IPS DF 6.9 (cell line): ENCODE measurements around the gene TSPAN15.

Experiments used
- DNase-seq: peaks from one replicate; pipeline ENCODE4 v3.0.0-alpha.2; 2013; ENCODE audit warnings: low read depth, low spot score
- H3K27ac ChIP-seq: one replicate; pipeline ENCODE4 v1.5.1; 2013; ENCODE audit warnings: low read length, control low read depth
- H3K27me3 ChIP-seq: 2 replicates; pipeline ENCODE4 v1.6.1; 2013; ENCODE audit warnings: mild to moderate bottlenecking, low read length; ENCODE audit not compliant: control insufficient read depth, insufficient read depth
- H3K36me3 ChIP-seq: 2 replicates; pipeline ENCODE4 v1.6.1; 2013; ENCODE audit warnings: low read length; ENCODE audit not compliant: control insufficient read depth, insufficient read depth
- H3K4me1 ChIP-seq: 2 replicates; pipeline ENCODE4 v1.6.1; 2013; ENCODE audit warnings: low read length; ENCODE audit not compliant: control insufficient read depth, insufficient read depth
- H3K4me3 ChIP-seq: 2 replicates; pipeline ENCODE4 v1.5.1; 2013; ENCODE audit warnings: mild to moderate bottlenecking, low read length
- H3K9me3 ChIP-seq: 2 replicates; pipeline ENCODE4 v1.6.1; 2013; ENCODE audit warnings: low read length, inconsistent platforms; ENCODE audit not compliant: control insufficient read depth, insufficient read depth
- WGBS: extraction: QIAGEN DNeasy Blood & Tissue Kit; methylation state at CpG from one replicate; pipeline ENCODE4 v1.1.7; 2013; ENCODE audit warnings: mixed read lengths, missing lambda C conversion rate; ENCODE audit not compliant: insufficient read length, insufficient coverage; 5-methylcytosine and 5-hydroxymethylcytosine counted together

Gene TSPAN15

GRCh38 chr10:69552268-69552667 is 101.0 kb downstream of the TSPAN15 start:
- Histone ChIP-seq H3K4me1 (peaks cover 3% of the 10 kb centered on the region; the same call in 1 of the 2 replicates), H3K27me3 (no peaks in the 10 kb centered on the region), H3K9me3 (peaks cover 2% of the 10 kb centered on the region; the same call in 1 of the 2 replicates), H3K4me3 (no peak overlapping the region), H3K27ac (no peak overlapping the region), H3K36me3 (no peaks in the 10 kb centered on the region)
- DNase-seq: no peak
- WGBS: no CpG with 5 or more reads among the region's 1 CpG

GRCh38 chr10:69553328-69553727 is 102.1 kb downstream of the TSPAN15 start:
- WGBS: no CpG with 5 or more reads among the region's 4 CpGs
- no peak overlapping the region for H3K4me3 ChIP-seq
- H3K9me3 ChIP-seq: peaks cover 2% of the 10 kb centered on the region; the same call in 1 of the 2 replicates
- no peaks in the 10 kb centered on the region for H3K27me3 ChIP-seq
- H3K36me3 ChIP-seq: no peaks in the 10 kb centered on the region
- peaks cover 3% of the 10 kb centered on the region; the same call in 1 of the 2 replicates for H3K4me1 ChIP-seq
- H3K27ac ChIP-seq: no peak overlapping the region
- no peak for DNase-seq

DNA sequence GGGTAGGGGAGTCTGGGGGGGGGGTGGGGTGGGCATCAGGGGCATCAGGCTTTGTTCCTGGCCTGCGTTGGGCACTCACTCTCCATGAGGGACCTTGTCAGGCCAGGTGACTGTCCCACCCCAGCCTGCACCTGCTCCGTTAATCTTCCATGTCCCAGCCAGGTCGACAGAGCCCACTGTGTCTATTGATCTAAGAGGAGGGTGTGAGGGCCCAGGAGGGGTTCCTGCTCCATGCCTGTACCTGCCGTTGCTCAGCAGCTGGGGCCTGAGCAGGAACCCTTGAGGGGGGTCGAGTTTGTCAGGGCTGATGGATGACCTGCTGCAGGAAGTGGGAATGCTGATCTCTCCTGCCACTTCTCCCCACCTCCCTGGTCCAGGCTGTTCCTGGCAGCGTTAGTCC is 103.3 kb downstream of the TSPAN15 start:
- WGBS: no CpG with 5 or more reads among the region's 6 CpGs
- Histone ChIP-seq H3K36me3 (no peaks in the 10 kb centered on the region), H3K27ac (no peak overlapping the region), H3K4me1 (peaks cover 6% of the 10 kb centered on the region; the same call in 1 of the 2 replicates), H3K27me3 (no peaks in the 10 kb centered on the region), H3K9me3 (peaks cover 2% of the 10 kb centered on the region; the same call in 1 of the 2 replicates), H3K4me3 (no peak overlapping the region)
- no peak for DNase-seq
